ENCODE measurements around the gene UBE2D1.

Gene UBE2D1

GRCh38 chr10:58350619-58351323 is 16.0 kb downstream of the UBE2D1 start:
- no peak for TF ChIP-seq CTCF (IDR thresholded peaks at IDR 0.05; ENCODE audit: insufficient read depth, low read depth, low read length, missing control alignments)
- H3K4me3 ChIP-seq (ENCODE audit: low read length) = no peak overlapping the region
- DNase-seq (ENCODE audit: low read depth) = peak; percentile 42

GRCh38 chr10:58351616-58352578 is 17.1 kb downstream of the UBE2D1 start:
- DNase-seq (ENCODE audit: low read depth) = no peak
- no peak for TF ChIP-seq CTCF (IDR thresholded peaks at IDR 0.05; ENCODE audit: insufficient read depth, low read depth, low read length, missing control alignments)
- H3K4me3 ChIP-seq (ENCODE audit: low read length) = no peak overlapping the region

GRCh38 chr10:58352956-58353610 is 18.3 kb downstream of the UBE2D1 start:
- no peak for TF ChIP-seq CTCF (IDR thresholded peaks at IDR 0.05; ENCODE audit: insufficient read depth, low read depth, low read length, missing control alignments)
- no peak overlapping the region for H3K4me3 ChIP-seq (ENCODE audit: low read length)
- no peak for DNase-seq (ENCODE audit: low read depth)

GRCh38 chr10:58356756-58357155 is 21.9 kb downstream of the UBE2D1 start:
- H3K4me3 ChIP-seq (ENCODE audit: low read length) = no peak overlapping the region
- DNase-seq (ENCODE audit: low read depth) = no peak
- no peak for TF ChIP-seq CTCF (IDR thresholded peaks at IDR 0.05; ENCODE audit: insufficient read depth, low read depth, low read length, missing control alignments)

GRCh38 chr10:58358314-58358933 is 23.6 kb downstream of the UBE2D1 start:
- no peak for DNase-seq (ENCODE audit: low read depth)
- H3K4me3 ChIP-seq (ENCODE audit: low read length) = no peak overlapping the region
- TF ChIP-seq CTCF (IDR thresholded peaks at IDR 0.05; ENCODE audit: insufficient read depth, low read depth, low read length, missing control alignments) = no peak

GRCh38 chr10:58358947-58359346 is 24.1 kb downstream of the UBE2D1 start:
- no peak for TF ChIP-seq CTCF (IDR thresholded peaks at IDR 0.05; ENCODE audit: insufficient read depth, low read depth, low read length, missing control alignments)
- no peak overlapping the region for H3K4me3 ChIP-seq (ENCODE audit: low read length)
- DNase-seq (ENCODE audit: low read depth) = no peak

Data from epithelial cell of esophagus (primary cell).